SH-SY5Y (cell line): ENCODE data around the gene GALNT2.

Experiments used
- GATA2 ChIP-seq: IDR thresholded peaks from 2 replicates; pipeline ENCODE4 v1.6.1; 2011; ENCODE audit warnings: mild to moderate bottlenecking, low read depth, low read length
- GATA3 ChIP-seq: IDR thresholded peaks from 2 replicates; pipeline ENCODE4 v1.6.1; 2011; ENCODE audit warnings: low read depth, mild to moderate bottlenecking, low read length, moderate library complexity

DNA sequence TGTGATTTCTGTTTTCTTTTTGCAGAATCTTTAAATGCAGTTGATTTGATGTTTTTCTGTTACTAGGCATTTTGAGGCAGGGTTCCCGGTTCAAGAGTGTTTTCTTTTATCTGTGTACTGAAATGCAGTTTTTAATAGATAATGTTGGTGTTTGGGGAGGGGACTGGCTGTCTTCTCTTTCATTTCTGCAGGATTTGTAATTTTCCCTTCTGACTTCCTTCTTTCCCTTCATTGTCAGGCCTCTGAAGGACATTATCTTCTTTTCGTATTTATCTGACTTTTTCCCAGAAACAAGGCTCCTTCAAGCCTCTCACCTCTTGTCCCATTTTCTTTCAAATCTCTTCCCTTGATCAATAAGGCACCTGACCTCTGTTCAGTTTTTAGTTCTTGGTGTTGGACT lies 1.5 kb upstream of the GALNT2 start:
- TF ChIP-seq GATA2: no peak
- TF ChIP-seq GATA3: no peak
